ENCODE measurements around the gene MLXIP.

Gene MLXIP

DNA sequence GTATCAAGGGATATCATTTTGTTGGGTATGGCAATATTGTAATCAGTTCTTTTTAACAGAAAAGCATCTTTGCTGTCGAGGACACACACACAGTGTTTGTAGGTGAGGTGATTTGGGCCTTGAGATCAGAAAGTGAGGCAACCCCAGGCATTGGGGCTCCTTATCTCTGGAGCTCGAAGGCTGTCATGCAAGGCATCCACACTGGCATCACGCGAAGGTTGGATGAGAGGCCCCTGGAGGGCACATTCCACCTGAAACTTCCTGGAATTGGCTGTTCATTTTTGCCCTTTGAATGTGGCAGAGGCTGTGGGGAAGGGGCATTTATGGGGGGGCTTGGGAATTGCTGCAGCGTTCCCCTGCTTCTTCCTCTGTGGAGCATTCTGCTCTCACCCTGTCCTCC, 49.9 kb downstream of the MLXIP start:
- no peak for DNase-seq

DNA sequence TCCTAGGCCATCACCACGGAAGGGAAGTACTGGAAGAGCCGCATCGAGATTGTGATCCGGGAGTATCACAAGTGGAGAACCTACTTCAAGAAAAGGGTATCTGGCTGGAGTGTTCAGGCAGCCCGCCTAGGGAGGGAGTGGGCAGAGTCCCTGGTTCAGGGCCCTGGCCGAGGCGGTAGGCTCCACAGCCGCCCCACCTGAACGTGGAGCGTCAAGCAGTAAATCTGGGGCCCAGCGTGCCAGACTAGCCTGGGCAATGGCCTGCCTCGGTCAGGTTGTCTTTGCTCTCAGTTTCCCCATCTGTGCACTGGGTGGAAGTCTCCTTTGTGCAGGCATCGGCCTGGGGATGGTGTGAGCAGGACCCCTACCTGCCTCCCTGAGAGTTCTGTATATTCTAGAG, 50.6 kb downstream of the MLXIP start:
- no peak for DNase-seq

DNA sequence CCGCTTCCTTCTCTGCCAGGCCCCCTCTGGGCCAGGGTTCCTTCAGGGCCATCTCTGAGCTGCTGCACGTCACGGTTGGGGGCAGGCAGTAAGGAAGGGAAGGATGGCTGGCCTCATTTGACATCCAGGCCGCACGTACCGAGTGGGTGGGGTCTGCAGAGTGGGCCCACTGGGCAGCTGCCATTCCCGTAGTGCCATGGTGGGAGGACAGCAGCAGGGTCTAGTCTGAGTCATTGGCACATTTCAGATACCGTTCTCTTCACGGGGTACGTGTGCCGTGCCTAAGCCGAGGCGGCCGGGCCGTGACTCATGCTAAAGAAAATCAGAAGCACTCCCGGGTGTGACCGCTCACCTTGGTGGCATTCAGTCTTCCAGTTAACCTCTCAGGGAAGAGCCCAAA, 51.6 kb downstream of the MLXIP start:
- no peak for DNase-seq

DNA sequence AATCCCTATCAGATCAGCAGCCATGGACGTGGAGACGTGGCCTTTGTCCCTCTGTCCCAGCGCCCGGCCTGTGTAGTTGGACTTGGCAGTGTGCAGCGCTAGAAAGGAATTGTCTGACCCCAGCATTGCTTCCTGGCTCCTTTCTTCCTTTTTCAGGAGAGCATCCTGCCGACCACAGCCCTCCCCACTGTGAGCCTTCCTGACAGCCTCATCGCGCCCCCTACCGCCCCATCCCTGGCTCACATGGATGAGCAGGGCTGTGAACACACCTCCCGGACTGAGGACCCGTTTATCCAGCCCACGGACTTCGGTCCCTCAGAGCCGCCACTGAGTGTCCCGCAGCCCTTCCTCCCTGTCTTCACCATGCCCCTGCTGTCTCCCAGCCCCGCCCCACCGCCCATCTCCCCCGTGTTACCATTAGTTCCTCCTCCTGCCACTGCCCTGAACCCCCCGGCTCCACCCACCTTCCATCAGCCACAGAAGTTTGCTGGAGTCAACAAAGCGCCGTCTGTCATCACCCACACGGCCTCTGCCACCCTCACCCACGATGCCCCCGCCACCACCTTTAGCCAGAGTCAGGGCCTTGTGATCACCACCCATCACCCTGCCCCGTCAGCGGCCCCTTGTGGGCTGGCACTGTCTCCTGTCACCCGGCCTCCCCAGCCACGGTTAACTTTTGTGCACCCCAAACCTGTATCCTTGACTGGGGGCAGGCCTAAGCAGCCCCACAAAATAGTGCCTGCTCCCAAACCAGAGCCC, 54.8 kb downstream of the MLXIP start:
- no peak for DNase-seq

DNA sequence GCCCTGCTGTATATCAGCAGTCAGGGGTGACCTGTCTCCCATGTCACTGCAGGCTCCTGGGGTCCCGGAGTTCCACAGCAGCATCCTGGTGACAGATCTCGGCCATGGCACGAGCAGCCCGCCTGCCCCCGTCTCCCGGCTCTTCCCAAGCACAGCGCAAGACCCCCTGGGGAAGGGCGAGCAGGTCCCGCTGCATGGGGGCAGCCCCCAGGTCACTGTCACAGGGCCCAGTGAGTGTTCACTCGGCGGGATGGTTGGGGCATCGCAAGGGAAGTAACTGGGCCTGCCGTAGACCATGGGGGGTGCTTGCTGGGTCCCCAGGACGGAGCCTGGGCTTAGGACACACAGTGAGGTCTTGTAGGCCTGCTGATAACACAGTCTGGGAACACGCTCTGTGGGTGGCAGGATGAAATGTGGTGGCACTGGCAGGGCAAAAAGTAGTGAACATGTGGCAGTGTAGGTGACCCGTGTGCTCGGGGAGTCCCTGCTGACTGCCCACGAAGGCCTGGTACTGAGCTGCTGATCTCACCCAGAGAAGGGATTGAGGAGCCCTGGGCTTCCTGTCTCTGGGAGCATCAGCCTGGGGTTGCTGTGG, 57.0 kb downstream of the MLXIP start:
- DNase-seq, result no peak

DNA sequence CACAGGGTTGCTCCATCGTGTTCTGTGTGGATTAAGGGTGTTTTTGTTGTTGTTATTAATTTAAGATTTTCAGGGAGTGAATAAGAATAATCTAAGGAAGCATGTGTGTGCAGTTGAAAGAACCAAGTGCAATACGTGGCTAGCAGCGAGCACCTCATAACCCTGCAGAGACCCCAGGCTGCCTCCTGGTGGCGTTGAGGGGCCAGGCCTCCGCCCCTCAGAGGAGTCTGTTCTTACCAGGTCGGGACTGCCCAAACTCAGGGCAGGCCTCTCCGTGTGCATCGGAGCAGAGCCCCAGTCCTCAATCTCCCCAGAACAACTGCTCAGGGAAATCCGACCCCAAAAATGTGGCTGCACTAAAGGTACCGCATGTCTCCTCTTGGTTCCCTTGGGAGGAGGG, 58.7 kb downstream of the MLXIP start:
- DNase-seq, result no peak

DNA sequence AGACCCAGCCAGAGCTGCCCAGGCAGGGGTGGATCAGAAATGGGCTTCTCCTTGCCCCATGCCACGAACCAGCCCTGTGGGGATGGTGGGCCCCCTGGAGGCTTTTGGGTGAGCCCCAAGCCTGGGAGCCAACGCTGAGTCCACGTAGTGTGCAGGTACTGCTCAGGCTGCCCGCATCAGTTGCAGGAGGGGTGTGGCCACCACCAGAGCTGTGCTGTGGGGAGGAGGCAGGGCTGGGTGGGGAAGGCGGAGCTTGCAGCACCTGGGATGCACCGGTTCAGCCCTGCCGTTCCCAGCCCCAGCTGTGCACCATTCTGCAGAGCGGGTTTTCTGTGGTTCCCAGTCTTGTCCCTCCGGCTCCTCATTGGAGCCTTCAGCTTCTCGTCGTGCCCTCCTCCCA, 59.1 kb downstream of the MLXIP start:
- DNase-seq, result no peak

DNA sequence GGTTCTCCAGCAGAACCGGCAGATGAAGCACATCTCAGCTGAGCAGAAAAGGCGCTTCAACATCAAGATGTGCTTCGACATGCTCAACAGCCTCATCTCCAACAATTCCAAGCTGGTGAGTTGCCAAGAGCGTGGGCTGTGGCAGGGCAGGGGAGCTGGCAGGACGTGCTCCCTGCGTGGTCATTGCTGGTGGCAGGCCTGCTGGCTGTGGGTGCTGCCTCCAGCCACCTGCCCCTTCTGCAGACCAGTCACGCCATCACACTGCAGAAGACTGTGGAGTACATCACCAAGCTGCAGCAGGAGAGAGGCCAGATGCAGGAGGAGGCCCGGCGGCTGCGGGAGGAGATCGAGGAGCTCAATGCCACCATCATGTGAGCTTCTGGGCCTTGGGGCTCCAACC, 59.6 kb downstream of the MLXIP start:
- no peak for DNase-seq

DNA sequence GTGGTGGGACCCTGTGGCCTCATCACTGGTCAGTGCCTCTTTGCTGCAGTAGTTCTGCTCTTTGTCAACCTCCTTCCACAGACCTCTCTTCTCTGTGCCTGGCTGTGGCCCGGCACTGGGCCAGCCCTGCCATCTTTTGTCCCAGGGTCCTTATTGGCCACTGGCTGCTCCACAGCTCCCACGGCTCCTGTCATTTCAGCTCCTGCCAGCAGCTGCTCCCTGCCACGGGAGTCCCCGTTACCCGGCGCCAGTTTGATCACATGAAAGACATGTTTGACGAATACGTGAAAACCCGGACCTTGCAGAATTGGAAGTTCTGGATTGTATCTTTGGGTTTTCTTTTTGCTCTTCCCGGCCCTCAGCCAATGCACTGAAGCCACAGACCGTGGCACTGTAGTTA, 60.1 kb downstream of the MLXIP start:
- no peak for DNase-seq

DNA sequence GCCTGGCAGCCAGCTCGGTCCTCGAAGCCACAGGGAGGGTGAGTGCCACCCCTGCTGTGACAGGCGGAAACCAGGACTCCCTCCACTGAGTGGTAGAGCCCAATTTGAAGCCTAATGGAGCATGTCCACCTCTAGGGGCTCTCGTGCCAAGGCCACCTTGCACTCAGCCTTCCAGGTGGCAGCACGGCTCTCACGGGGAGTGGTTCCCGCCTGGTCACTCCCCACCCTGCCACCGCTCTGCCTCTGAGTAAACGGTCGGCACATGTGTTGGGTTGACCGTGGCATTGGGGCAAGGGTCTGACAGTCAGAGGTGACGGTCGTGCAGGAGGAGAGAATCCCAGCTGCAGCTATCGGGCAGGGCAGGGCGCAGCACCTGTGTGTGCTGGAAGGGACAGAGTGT, 60.7 kb downstream of the MLXIP start:
- DNase-seq, result no peak

DNA sequence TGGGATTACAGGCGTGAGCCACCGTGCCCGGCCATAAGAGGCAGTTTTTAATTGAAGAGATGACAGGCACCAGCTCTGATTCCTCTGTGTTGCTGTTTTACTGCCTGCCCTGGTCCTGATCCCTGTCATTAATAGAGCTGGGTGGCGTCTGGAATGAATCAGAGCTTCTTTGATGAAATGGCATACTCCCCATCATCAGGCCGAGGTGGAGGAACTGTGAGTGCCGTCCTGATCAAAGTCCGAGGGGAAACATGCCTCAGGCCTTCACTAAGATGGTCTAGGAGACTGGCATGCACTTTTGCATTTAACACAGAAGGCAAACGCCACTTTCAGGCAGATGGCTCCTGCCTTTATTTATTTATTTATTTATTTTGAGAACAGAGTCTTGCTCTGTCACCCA, 61.4 kb downstream of the MLXIP start:
- DNase-seq, result no peak

DNA sequence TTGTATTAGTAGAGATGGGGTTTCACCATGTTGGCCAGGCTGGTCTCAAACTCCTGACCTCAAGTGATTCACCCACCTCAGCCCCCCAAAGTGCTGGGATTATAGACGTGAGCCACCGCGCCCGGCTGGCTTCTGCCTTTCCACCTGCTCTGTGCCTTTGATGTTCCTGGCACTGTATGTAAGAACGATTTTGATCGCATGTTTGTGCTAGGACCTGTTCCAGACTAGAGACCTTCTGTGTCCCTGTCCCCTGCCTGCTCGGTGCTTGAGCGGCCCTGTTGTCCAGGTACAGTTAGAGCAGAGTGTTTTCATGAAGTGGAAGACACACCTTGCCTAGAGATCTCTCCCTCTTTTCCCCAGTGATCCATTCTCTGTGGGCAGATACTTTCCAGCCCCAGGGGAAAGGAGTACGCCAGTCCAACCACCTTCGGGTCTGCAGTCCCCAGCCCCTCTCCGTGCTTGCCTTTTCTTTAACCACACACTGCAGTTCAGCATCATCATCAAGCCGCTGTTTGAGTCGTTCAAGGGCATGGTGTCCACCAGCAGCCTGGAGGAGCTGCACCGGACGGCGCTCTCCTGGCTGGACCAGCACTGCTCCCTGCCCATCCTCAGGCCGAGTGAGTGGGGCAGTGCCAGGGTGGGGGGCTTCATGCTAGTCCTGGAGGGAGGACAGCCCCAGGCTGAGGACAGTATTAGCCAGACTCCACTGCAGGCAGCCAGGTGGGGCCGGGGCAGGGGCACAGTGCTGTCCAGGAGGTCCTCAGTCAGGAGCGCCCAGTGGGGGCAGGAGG, 62.1 kb downstream of the MLXIP start:
- DNase-seq, result no peak

DNA sequence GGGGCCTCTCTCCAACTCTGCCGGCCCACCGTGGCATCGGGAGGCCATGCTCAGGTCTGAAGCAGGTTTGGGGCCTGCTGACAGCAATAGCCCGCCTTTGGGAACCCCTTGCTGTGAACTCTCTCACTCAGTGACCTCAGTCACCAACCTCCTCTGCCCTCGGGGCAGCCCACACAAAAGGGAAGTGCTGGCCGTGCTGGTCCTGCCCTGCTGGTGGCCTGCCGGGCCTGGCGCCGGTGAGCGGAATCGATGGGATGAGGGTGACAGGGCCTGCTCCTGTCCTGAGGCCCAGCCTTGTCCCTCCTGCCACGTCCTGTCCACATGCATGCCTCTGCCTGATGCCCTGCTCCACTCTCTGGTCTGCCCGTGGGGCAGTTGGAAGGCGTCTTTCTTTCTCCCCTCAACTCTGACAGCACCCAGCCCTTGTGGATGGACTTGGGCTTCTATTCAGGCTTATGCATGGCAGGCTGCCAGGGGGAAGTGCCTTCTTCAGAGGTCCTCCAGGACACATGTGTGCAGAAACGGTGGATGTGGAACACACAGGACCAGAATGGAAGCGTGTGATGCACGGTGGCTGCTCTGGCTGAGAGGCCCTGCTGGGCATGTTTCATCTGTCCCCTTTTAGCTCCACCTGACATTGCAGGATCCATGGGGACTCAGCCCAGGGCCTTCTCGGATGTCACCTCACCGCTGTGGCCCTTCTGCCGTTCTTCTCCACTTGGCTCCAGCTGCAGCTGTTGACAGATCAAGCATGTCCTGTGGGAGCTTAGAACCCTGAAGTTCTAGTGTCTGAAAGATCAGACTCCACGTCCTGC, 63.6 kb downstream of the MLXIP start:
- no peak for DNase-seq

DNA sequence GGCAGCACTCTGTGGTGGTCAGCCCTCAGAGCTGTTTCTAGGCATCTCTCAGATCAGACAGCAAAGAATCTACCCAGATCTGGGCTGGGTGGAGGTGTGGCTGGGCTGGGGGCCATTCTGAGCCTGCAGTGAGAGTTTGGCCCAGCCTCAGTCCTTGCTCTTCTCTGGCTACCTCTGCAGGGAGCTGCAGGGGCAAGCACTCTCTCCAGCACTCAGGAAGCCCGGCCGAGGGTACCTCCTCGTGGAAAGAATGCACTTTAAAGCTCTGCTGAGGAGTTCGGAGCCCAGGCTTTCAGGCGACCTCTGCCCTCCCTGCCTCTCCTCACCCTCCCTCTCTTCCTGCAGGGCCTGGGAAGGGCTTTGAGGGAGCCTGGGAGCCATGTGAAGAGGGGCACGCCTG, 64.3 kb downstream of the MLXIP start:
- DNase-seq, result no peak

DNA sequence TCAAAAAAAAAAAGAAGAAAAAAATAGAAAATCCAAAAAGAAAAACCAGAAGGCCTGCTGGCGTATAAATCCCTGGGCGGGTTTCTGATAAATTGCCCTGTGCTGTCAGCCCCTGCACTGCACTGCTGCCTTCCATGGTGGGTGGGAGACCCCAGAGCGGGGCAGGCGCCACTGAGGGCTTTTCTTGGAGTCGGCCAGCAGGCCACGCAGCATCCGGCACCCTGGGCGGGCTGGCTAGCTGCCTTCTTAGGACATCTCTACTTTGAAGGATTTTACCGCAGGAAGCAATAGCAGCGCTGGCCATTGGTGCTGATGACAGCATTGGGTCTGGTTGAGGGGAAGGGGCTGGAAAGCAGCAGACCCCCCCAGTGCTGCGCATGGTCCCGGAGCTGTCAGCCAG, 66.3 kb downstream of the MLXIP start:
- DNase-seq, result no peak

DNA sequence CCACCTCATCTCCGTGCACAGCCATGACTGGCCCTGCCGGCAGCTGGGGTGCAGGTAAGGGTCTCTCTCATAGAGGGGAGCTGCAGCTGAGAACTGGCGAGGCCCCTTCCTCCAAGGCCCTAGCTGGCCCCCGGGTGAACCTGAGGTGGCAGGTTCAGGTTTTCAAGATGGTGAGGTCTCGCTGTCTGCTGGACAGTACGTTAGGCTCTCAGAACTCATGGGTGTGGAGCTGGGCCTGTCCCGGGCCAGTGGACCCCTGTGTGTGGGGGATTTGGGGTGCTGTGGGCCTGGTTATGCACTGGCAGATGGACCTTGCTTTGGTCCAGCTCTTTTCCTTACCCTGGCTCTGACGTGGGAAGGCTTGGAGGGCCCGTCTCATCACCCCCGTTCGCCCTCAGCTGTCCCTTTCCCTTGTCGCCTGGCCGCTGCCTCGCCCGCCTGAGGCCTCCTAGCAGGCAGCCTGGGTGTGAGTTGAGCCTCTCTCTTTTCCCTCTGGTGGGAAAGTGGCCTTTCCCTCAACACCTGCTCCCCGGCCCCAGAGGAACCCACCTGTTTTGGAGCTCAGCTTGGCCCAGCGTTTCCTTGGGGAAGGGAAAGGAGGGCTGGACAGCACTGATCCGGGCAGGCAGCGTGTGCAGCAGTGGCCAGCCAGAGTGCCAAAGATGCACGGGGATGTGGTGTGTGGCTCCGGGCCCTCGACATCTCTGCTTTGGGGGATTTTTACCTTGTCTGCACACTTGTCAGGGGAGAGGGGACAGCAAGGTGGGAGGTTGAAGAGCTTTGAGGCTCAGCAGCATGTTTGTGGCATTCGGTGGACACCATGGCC, 67.2 kb downstream of the MLXIP start:
- DNase-seq, result no peak

DNA sequence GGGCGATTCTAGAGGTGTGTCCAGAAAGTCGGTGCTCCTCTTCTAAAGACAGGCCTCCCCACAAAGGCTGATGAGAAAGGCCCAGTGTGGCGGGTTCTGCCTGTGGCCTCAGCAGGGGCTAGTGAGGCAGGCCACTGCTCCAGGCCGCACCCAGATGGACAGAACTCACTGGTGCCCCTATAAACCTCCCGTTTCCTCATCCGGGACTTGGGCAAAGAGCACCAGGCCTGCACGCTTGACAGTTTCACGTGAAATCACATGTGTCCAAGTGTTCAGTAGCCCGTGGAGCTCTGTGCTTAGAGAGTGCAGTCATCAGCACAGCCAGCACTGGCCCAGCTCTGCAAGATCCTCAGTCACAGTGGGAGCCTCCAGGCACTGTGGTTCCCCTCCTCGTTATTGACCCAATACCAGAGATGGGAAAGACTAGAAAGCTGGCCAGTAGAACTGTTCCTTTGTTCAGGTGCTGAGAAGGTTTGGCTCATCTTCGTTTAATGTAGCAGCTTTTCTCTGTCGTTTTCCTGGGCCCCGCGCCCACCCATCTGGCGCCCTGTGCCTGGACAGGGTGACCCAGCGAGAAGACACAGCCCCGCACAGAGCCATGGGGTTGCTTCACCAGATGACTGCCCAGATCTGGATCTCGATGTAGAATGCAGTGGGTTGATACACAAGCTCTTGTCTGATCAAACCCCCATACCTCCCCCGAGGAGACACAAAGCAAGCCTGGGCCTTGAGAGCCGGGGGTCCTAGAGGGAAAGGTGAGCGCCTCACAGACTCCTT, 69.1 kb downstream of the MLXIP start:
- no peak for DNase-seq

DNA sequence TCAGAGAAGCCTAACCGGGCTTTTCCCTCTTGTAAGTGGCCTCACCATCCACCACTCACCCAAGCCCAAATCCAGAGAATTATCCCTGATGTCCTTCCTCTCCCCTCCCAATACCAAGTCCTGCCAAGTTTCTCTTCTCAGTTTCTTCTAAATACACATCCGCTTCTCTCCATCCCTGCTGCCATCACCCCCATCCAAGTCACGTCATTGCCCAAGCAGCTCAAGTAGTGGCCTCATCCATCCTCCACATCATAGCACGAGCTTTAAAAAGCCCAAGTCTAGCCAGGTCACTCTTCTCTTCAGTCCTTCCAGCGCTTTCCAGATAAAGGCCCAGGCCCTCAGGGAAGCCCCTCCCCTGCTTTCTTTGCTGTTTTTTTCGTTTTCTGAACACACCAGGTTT, 70.1 kb downstream of the MLXIP start:
- DNase-seq, result no peak

DNA sequence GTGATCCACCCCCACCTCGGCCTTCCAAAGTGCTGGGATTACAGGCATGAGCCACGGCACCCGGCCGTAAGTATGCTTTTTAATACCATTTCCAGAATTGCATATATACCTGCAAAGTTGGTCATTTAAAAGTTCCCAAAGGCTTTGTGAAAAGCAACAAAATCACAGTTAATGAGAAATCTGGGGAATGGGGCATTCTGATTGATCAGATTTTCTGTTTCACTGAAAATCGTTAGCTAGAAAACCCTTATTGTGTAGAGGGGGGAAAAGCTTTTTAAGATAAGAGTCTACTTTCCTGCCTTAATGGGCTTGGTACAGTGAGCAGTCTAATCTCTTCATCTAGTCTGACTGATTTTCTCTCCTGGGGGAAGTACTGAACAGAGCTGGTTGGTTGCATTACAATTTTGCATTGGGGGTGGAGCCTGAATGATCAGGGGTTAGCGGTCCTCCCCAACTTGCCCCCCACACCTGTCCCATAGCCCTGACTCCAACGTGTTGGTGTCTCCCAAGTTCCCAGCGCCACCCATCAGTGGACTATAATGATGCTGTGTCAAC, 71.6 kb downstream of the MLXIP start:
- no peak for DNase-seq

DNA sequence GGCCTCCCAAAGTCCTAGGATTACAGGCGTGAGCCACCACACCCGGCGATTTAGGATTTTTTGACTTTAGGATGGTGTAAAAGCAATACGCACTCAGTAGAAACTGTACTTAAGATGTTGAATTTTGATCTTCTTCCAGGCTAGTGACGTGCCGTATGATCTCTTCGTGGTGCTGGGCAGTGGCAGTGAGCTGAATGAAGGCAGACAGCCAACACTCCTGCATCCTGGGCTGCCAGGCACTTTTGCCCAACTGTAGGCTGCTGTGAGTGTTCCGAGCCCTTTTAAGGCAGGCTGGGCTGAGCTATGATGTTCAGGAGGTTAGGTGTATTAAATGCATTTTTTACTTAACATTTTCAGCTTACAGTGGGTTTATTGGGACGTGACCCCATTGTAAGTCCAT, 74.2 kb downstream of the MLXIP start:
- DNase-seq, result no peak

DNA sequence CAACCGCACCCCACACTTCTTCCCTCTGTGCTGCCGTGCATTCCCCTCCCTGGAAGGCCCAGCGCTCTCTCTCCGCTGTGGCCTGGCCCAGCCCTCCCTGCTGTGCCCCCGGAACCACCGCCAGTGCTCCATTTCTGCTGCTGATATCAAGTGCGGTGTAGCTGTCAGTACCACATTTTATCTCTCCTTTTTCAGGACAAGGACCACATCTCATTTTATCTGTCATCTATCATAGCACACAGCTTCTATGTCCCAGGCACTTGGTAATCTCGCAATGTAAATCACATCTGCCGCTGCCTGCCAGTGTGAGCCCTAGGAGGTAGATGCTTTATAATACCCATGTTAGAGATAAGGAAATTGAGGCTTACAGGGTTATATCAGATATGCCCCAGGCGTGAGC, 77.1 kb downstream of the MLXIP start:
- no peak for DNase-seq

Data from activated CD4-positive, alpha-beta T cell treated with anti-CD3 and anti-CD28 coated beads, Interleukin-2, amount 50 U/mL, for 1 hour (primary cell).